Testis (tissue), 2 donors: ENCODE measurements around the gene LPP.

Source experiments
- CTCF ChIP-seq, 3 experiments: fragments of 450-650 bp in 2 of 3; fragments of 200-600 bp in 1 of 3; sonication (generic) in 1 of 3; IDR thresholded peaks; one replicate each; pipeline ENCODE4 v1.5.1; 2016 to 2019; ENCODE audit warnings: antibody characterized with exemption in 3 of 3, mild to moderate bottlenecking in 2 of 3, moderate library complexity in 1 of 3
- POLR2A ChIP-seq: fragments of 450-650 bp; IDR thresholded peaks from one replicate; pipeline ENCODE4 v1.6.1; 2017; ENCODE audit warnings: antibody characterized with exemption, mild to moderate bottlenecking, moderate library complexity

- TF ChIP-seq CTCF (IDR thresholded peaks at IDR 0.05) (no peak), POLR2A (no peak)
Measured at GRCh38 chr3:188635258-188636042, 481.5 kb downstream of the LPP start.
